Effector CD8-positive, alpha-beta T cell (primary cell): ENCODE measurements around the gene NR4A1.
"Not testable (repeated sequence)": the region's sequence is repeated elsewhere in the genome, so short reads cannot be mapped to it uniquely, and the experiment has no call there.

ENCODE experiments used
- DNase-seq: peaks from one replicate; lab custom pipeline; 2025; lab: John Stamatoyannopoulos, UW

NR4A1 gene

GRCh38 chr12:52097045-52097666 lies 45.9 kb downstream of the NR4A1 start:
- DNase-seq, result no peak

DNA sequence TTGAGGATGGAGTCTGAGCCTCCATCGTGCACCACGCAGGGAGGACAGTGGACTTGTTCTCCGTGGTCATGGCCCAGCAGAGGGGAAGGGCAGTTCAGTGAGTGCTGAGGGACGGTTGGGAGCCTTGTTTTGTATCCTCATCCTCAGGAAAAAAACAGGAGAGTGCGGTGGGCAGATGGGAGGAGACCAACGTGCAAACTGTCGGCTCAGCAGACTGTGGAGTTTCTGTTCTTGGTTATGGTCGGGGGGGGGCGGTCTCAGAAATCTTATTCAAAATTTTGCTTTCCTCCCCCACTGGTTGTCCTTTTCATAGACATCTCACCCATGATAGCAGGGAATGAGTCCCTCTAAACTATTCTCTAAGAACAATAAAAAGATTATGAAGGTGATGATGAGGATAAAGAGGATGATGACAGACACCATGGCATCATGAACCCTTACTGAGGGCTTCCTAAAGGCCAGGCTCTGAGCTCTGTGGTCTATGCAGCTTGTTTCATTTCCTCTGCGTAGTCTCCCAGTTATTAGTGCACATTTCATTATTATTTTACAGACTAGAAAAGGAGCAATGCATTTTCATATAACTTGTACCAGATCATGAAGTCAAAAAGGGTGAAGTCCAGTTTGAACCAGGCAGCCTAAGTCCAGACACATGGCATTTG lies 53.3 kb downstream of the NR4A1 start:
- DNase-seq, result not testable (repeated sequence)
